HG03378 (cell line): ENCODE results near the gene RNF115.
"Not testable (repeated sequence)": the region's sequence is repeated elsewhere in the genome, so short reads cannot be mapped to it uniquely, and the experiment has no call there.

ENCODE experiments used
- ATAC-seq: cut with Tn5 transposase; IDR thresholded peaks from one replicate; pipeline ENCODE4 v1.9.1; 2021; ENCODE audit warnings: mild to moderate bottlenecking, moderate library complexity; ENCODE audit not compliant: unreplicated experiment

The RNF115 gene

GRCh38 chr1:145747398-145748247 lies 76.3 kb downstream of the RNF115 start:
- no peak for ATAC-seq

GRCh38 chr1:145740269-145740668 lies 83.6 kb downstream of the RNF115 start:
- ATAC-seq, result no peak

- no peak for ATAC-seq
Observed at GRCh38 chr1:145736191-145736590, 87.7 kb downstream of the RNF115 start.

- no peak for ATAC-seq
Observed at GRCh38 chr1:145730900-145731299, 93.0 kb downstream of the RNF115 start.

DNA sequence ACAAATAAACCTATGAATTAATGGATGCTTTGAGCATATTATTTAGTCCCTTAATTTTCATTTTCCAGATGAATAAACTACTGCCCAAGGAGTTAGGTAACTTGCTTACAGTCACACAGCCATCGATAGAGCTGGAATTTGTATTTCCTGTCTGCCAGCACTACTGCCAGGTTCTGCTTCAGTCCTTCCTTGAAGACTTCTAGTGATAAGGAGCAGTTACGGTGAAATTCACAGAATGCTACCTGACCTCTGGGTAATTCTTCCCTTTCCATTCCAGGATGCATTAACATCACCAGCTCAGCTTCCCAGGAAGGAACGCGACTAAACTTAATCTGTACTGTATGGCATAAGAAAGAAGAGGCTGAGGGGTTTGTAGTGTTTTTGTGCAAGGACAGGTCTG lies 93.4 kb downstream of the RNF115 start:
- ATAC-seq, result no peak

GRCh38 chr1:145729666-145730436 lies 94.0 kb downstream of the RNF115 start:
- no peak for ATAC-seq

GRCh38 chr1:145729196-145729595 lies 94.7 kb downstream of the RNF115 start:
- ATAC-seq, result no peak

GRCh38 chr1:145726193-145726592 lies 97.7 kb downstream of the RNF115 start:
- not testable (repeated sequence) for ATAC-seq

GRCh38 chr1:145720878-145721671 lies 102.8 kb downstream of the RNF115 start:
- peak; percentile 54 for ATAC-seq

GRCh38 chr1:145720556-145720877 lies 103.4 kb downstream of the RNF115 start:
- no peak for ATAC-seq

GRCh38 chr1:145719230-145720079 lies 104.4 kb downstream of the RNF115 start, which contains the start of gene CD160:
Gene CD160 (plus strand): TSS chr1:145719499. CDS start chr1:145728328, 8,829 bp downstream.
- no peak for ATAC-seq

- not testable (repeated sequence) for ATAC-seq
Observed at GRCh38 chr1:145718465-145718864, 105.4 kb downstream of the RNF115 start.

DNA sequence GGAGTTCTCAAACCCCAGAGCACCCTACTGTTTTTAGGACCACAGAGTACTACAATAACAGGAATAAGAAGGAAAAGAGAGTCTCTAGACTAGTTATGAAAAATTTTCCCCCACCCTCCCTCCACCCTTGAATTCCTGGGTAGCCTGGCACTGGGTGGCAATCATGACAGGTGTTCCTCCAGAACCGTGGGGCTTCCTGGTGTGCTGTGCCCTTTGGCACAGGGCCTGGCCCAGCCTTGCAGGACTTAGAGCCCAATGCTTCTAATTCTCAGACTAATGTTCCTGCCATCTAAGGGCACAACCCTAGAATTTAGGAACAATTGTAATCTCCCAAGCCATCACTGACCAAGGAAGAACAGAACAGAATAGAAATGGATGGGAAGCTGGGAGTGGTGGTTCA lies 106.1 kb downstream of the RNF115 start:
- no peak for ATAC-seq

DNA sequence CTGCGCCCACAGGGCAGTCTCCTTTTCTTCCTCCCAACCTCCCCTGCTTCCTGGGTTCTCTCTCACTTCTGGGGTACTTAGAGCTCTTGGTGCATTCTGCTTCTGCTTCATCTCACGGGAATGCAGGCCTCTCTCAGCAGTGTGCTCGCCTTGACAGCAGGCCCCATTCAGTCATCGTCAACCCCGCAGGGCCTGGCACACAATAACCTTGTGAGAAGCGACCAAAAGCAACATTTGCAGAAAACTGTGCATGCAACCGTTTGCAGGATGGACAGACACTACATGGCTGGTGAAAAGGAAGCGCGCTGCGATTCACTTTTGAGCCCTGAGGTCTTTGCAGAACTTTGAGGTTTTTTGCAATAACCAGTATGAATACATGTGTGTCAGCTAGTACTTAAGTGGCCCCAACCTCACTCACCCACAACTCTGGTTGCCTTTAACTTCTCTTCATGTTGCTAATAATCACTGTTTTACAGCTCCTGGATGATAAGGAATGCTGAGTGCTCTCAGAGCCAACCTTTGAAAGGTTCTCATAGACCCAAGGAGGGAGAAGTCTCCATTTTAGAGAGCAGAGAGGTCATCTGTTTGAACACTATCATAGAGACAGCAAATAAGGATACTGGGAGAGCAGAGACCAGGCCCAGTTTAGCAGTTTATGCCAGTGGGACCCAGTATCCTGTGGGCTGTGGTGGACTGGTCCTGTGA lies 107.1 kb downstream of the RNF115 start:
- ATAC-seq, result no peak

DNA sequence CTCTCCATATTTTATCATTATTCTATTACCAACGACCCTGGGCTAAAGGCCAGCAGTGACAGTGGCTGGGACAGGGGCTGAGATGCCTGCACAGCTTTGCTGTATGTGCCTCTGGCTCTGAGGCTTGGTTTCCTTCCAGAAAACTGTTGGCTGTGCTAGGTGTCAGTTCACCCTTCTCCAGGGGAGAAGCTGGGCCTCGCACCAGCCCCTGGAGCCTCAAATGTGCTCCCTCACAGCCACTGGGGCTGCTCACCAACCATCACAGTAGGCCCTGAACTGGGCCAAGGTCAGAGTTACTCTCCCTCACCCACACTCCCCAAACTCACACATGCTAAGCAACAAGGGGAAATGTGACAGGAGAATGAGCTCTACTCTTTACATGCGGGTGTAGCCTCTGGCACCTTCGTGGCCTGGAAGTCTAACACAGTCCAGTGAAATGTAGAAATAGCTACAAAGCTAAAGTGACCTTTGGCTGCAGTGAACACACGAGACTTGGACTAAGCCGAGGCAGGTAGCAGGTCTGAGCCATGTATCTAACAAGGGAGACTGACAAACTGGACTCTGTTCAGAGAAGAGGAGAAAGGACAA lies 109.3 kb downstream of the RNF115 start:
- no peak for ATAC-seq

DNA sequence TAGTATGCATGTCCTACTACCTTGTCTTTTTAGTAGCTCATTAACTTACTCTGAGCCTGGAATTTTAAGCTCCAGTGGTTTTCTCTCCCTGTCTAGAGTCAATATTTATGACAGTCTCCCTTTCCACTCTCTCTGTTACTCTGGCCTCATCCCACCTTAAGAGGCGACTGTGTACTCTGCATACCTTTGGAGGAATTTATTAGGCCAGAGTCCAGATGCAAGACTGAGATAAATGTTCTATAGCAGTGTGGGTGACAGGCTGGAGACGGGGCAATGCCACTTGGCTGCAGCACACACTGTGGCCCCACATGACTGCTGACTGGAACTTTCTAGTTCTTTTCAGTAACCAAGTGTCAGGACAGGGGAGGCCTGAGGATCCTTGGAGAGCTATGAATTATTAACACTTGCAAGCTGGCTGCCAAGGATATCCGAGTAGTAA lies 112.7 kb downstream of the RNF115 start:
- no peak for ATAC-seq

GRCh38 chr1:145710291-145711027 lies 113.4 kb downstream of the RNF115 start:
- no peak for ATAC-seq

- no peak for ATAC-seq
Observed at GRCh38 chr1:145708063-145708462, 115.8 kb downstream of the RNF115 start.
